K562 (cell line): ENCODE data around the gene GMDS. TPM values are rescaled to one million over a fixed set of nuclear protein-coding genes. Genes with fewer than 3 reads are reported as not detected.

Experiments
- ATAC-seq: fragments of 200-7000 bp; cut with Tn5 transposase; 3 replicates; pipeline ENCODE4 v1.9.1; 2020; ENCODE audit warnings: moderate library complexity
- BruUV-seq: library from RNA; stranded (reverse); fragments of 400-500 nt; replicated peaks from 2 replicates; lab custom pipeline; 2021; lab: Mats Ljungman, UMichigan
- CTCF ChIA-PET: fragments of 300-600 bp; formaldehyde crosslinking; extraction: SDS; loops from one replicate; lab custom pipeline; 2021; ENCODE audit warnings: low intra/inter-chr PET ratio; lab: Yijun Ruan, JAX
- POLR2A ChIA-PET: fragments of 300-600, 350-650 bp; sonication (Branson Sonifier 250); formaldehyde crosslinking; extraction: SDS; loops from one replicate; lab custom pipeline; 2021; ENCODE audit warnings: antibody characterized with exemption, inconsistent platforms; lab: Yijun Ruan, JAX
- DNase-seq, 4 experiments: peaks; one replicate each; pipeline versions ENCODE4 v3.0.0 to v3.0.0-alpha.2; 2011 to 2018; ENCODE audit warnings: low spot score in 3 of 4, mixed read lengths in 3 of 4; ENCODE audit errors: extremely low read depth in 1 of 4
- FAIRE-seq: peaks from 2 replicates; lab custom pipeline; 2011; peaks lifted over from hg19 to GRCh38; lab: Jason Lieb, UNC
- H2AFZ ChIP-seq: 2 replicates; pipeline ENCODE4 v1.6.0; 2011; ENCODE audit warnings: low read depth, low read length, control low read depth, inconsistent platforms
- H3K27ac ChIP-seq: fragments of 200-600 bp; 3 replicates; pipeline ENCODE4 v1.8.0; 2011; ENCODE audit warnings: low read depth, mild to moderate bottlenecking, control low read depth, inconsistent platforms, low read length, moderate library complexity, mixed read lengths; ENCODE audit errors: extremely low read depth
- H3K27me3 ChIP-seq, 2 experiments: fragments of 300-600 bp in 1 of 2; 2 replicates in 1 of 2; 3 replicates in 1 of 2; pipeline versions ENCODE4 v1.6.0 to v1.8.0; 2011; ENCODE audit warnings: inconsistent platforms in 2 of 2, low read length in 2 of 2, mild to moderate bottlenecking in 1 of 2, mixed read lengths in 1 of 2, moderate library complexity in 1 of 2; ENCODE audit not compliant: control insufficient read depth in 2 of 2, insufficient read depth in 2 of 2
- H3K36me3 ChIP-seq: fragments of 300-600 bp; 3 replicates; pipeline ENCODE4 v1.8.0; 2011; ENCODE audit warnings: mild to moderate bottlenecking, low read length, inconsistent platforms; ENCODE audit not compliant: control insufficient read depth, insufficient read depth
- H3K4me1 ChIP-seq, 2 experiments: fragments of 200-600 bp in 1 of 2; replicated peaks in 1 of 2; 2 replicates in 1 of 2; 3 replicates in 1 of 2; pipeline versions ENCODE4 v1.5.1 to v1.8.0; 2011; ENCODE audit warnings: inconsistent platforms in 2 of 2, low read length in 2 of 2, mild to moderate bottlenecking in 1 of 2, mixed read lengths in 1 of 2, moderate library complexity in 1 of 2; ENCODE audit not compliant: control insufficient read depth in 2 of 2, insufficient read depth in 2 of 2
- H3K4me2 ChIP-seq: 2 replicates; pipeline ENCODE4 v1.6.1; 2011; ENCODE audit warnings: low read length, control low read depth, inconsistent platforms, mixed read lengths; ENCODE audit not compliant: insufficient read depth
- H3K4me3 ChIP-seq: fragments of 200-600 bp; sonication (generic), shearing (Covaris generic); 2 replicates; pipeline ENCODE4 v1.5.1; 2016; ENCODE audit warnings: control low read depth, inconsistent platforms
- H3K79me2 ChIP-seq: fragments of 200-600 bp; 3 replicates; pipeline ENCODE4 v1.8.0; 2011; ENCODE audit warnings: low read length, inconsistent platforms; ENCODE audit not compliant: control insufficient read depth, insufficient read depth
- H3K9ac ChIP-seq, 2 experiments: 2 replicates each; pipeline versions ENCODE4 v1.6.0 to v1.6.1; 2011; ENCODE audit warnings: low read depth in 2 of 2, low read length in 2 of 2, control low read depth in 1 of 2, inconsistent platforms in 1 of 2, mild to moderate bottlenecking in 1 of 2, mixed read lengths in 1 of 2; ENCODE audit not compliant: insufficient read depth in 1 of 2
- H3K9me1 ChIP-seq: one replicate; pipeline ENCODE4 v1.6.0; 2011; ENCODE audit warnings: inconsistent platforms, mild to moderate bottlenecking, low read length, moderate library complexity; ENCODE audit not compliant: control insufficient read depth, insufficient read depth
- H3K9me3 ChIP-seq: replicated peaks from 2 replicates; pipeline ENCODE4 v1.5.1; 2011; ENCODE audit warnings: low read depth, low read length, inconsistent platforms; ENCODE audit not compliant: control insufficient read depth, insufficient read depth
- H4K20me1 ChIP-seq: replicated peaks from 2 replicates; pipeline ENCODE4 v1.6.1; 2011; ENCODE audit warnings: low read length, inconsistent platforms, mixed read lengths; ENCODE audit not compliant: control insufficient read depth, insufficient read depth
- IFI16 ChIP-seq: fragments of 250-450 bp; sonication (Bioruptor Pico); IDR thresholded peaks from 2 replicates; pipeline ENCODE4 v2.1.2; 2022; ENCODE audit warnings: mild to moderate bottlenecking, inconsistent platforms
- JUNB ChIP-seq: fragments of 450-650 bp; formaldehyde crosslinking; conservative IDR thresholded peaks from 2 replicates; pipeline ENCODE4 v1.4.0; 2020; ENCODE audit warnings: mild to moderate bottlenecking
- KLF13 ChIP-seq: fragments of 450-650 bp; IDR thresholded peaks from 2 replicates; pipeline ENCODE4 v1.6.1; 2016; ENCODE audit warnings: missing genetic modification characterization, low read depth, mild to moderate bottlenecking, missing compliant biosample characterization, moderate library complexity, borderline replicate concordance
- LEF1 ChIP-seq: fragments of 450-650 bp; IDR thresholded peaks from 2 replicates; pipeline ENCODE4 v1.6.1; 2016; ENCODE audit warnings: mild to moderate bottlenecking
- SAP30 ChIP-seq: fragments of 200-600 bp; sonication (generic); IDR thresholded peaks from 2 replicates; pipeline ENCODE4 v1.6.1; 2012; ENCODE audit warnings: borderline replicate concordance, low read depth, mild to moderate bottlenecking, moderate library complexity, low read length, control low read depth, inconsistent platforms; ENCODE audit not compliant: insufficient read depth, poor library complexity, severe bottlenecking
- SIX5 ChIP-seq, 2 experiments: IDR thresholded peaks; 2 replicates each; pipeline ENCODE4 v1.6.1; 2011; ENCODE audit warnings: low read length in 2 of 2, borderline replicate concordance in 1 of 2, low read depth in 1 of 2, mild to moderate bottlenecking in 1 of 2, moderate library complexity in 1 of 2; ENCODE audit not compliant: insufficient read depth in 1 of 2
- WGBS: fragments of 100-300 bp; shearing (Covaris generic); methylation state at CpG from one replicate; pipeline ENCODE4 v1.1.6; 2016; ENCODE audit warnings: low coverage, mixed read lengths; ENCODE audit not compliant: insufficient coverage; ENCODE audit errors: missing lambda C conversion rate; 5-methylcytosine and 5-hydroxymethylcytosine counted together
- in situ Hi-C: fragments of 300-500 bp; cut with MboI; formaldehyde crosslinking; loops from 4 replicates; pipeline ENCODE4 v1.15.0; 2018; ENCODE audit warnings: inconsistent platforms, mixed read lengths
- intact Hi-C: fragments of 100-400 bp; cut with micrococcal nuclease; formaldehyde crosslinking; loops from 2 replicates; pipeline ENCODE4 v1.14.2; 2022
- polyA plus RNA-seq, 8 experiments: library from polyadenylated mRNA; depleted of rRNA in 4 of 8; stranded (reverse) in 5 of 8; unstranded in 3 of 8; fragments of >200 nt; fragmentation: Nextera tagmentation in 2 of 8; fragmentation: Illumina TruSeq in 1 of 8; extraction: Ambion mirVana in 2 of 8; extraction: Trizol in 1 of 8; gene quantifications; 2 replicates each; pipeline versions ENCODE4 v1.2.1 to v1.2.3, GENCODE V29; 2011 to 2014; ENCODE audit warnings: inconsistent platforms in 1 of 8, missing spikeins in 1 of 8
- total RNA-seq, 7 experiments: library from RNA; depleted of rRNA in 6 of 7; stranded (reverse); fragments of >200 nt in 6 of 7; fragmentation: Illumina TruSeq in 2 of 7; extraction: Trizol in 2 of 7; gene quantifications; 2 replicates each; pipeline versions ENCODE4 v1.2.1 to v1.2.3, GENCODE V29; 2011 to 2021; ENCODE audit warnings: low replicate concordance in 1 of 7
- TF ChIP-seq, protein P1 (sequence below), 2 experiments: IDR thresholded peaks in 1 of 2; conservative IDR thresholded peaks in 1 of 2; 2 replicates each; pipeline ENCODE4 v1.6.1; 2016; ENCODE audit warnings: low read depth in 2 of 2, mild to moderate bottlenecking in 1 of 2, missing compliant biosample characterization in 1 of 2, missing genetic modification characterization in 1 of 2, moderate library complexity in 1 of 2
- TF ChIP-seq, protein P2 (sequence below): sonication (generic); formaldehyde crosslinking; IDR thresholded peaks from 2 replicates; pipeline ENCODE4 v1.8.0; 2023; ENCODE audit warnings: missing genetic modification reagents, mild to moderate bottlenecking, borderline replicate concordance

GMDS gene
- total and polyA plus RNA-seq, 9 of the 15 experiments (the other 6 are each of a cell fraction or from before 2014, with no cell fraction given), result 0.48 to 31.8 (median 13.4) TPM

DNA sequence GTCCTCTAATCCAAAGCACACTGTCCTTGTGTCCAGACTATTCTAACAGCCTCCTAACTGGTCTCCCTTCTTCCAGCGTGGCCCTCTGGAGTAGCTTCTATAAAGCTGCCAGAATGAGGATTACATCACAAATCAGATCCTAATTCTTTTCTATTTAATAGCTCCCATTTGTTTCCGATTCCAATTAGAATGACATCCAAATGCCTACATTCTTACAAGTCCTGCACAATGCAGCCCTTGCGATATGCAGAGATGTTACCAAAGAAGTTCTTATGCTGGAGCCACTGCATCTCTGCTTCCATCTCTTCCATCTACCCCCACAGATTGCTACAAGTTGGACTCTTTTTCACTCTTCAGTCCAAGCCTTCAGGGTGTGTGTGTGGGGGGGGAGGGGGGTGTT is 40.0 kb downstream of the GMDS start:
- no peaks in the 10 kb centered on the region for H3K79me2 ChIP-seq

More for the DNA sequence above, 40.0 kb downstream of the GMDS start:
- Histone ChIP-seq H3K9me3 (no peaks in the 10 kb centered on the region), H3K36me3 (no peaks in the 10 kb centered on the region), H3K27me3 (peaks cover 4 to 10% of the 10 kb centered on the region in 2 experiments; a peak in 4 of 5 replicates), H3K4me1 (no peaks in the 10 kb centered on the region), H3K9me1 (no peaks in the 10 kb centered on the region), H3K27ac (no peak overlapping the region), H2AFZ (no peak overlapping the region), H3K9ac (no peak overlapping the region), H3K4me2 (no peak overlapping the region), H3K4me3 (no peak overlapping the region), H4K20me1 (peaks cover 8% of the 10 kb centered on the region)
- POLR2A ChIA-PET, result no interaction called here
- intact Hi-C loops (loop anchor here (5.0 to 10.0 kb wide), 2 partner anchors 242 to 429 kb away; no protein-coding TSS in a partner anchor), in situ Hi-C loops (no loop called here)
- BruUV-seq, result no TSS peak
- WGBS, result 18% methylated on average over 3 of the region's 3 CpGs
- FAIRE-seq (no peak), DNase-seq (no peak), ATAC-seq (no peak)
- TF ChIP-seq, protein P1, sequence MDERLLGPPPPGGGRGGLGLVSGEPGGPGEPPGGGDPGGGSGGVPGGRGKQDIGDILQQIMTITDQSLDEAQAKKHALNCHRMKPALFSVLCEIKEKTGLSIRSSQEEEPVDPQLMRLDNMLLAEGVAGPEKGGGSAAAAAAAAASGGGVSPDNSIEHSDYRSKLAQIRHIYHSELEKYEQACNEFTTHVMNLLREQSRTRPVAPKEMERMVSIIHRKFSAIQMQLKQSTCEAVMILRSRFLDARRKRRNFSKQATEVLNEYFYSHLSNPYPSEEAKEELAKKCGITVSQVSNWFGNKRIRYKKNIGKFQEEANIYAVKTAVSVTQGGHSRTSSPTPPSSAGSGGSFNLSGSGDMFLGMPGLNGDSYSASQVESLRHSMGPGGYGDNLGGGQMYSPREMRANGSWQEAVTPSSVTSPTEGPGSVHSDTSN (CRISPR knock-in tag; IDR thresholded peaks at IDR 0.05; ENCODE audit: low read depth), result no peak
- TF ChIP-seq, protein P1 (tag; conservative IDR thresholded peaks at IDR 0.05; ENCODE audit: low read depth), result no peak
- TF ChIP-seq, protein P2, sequence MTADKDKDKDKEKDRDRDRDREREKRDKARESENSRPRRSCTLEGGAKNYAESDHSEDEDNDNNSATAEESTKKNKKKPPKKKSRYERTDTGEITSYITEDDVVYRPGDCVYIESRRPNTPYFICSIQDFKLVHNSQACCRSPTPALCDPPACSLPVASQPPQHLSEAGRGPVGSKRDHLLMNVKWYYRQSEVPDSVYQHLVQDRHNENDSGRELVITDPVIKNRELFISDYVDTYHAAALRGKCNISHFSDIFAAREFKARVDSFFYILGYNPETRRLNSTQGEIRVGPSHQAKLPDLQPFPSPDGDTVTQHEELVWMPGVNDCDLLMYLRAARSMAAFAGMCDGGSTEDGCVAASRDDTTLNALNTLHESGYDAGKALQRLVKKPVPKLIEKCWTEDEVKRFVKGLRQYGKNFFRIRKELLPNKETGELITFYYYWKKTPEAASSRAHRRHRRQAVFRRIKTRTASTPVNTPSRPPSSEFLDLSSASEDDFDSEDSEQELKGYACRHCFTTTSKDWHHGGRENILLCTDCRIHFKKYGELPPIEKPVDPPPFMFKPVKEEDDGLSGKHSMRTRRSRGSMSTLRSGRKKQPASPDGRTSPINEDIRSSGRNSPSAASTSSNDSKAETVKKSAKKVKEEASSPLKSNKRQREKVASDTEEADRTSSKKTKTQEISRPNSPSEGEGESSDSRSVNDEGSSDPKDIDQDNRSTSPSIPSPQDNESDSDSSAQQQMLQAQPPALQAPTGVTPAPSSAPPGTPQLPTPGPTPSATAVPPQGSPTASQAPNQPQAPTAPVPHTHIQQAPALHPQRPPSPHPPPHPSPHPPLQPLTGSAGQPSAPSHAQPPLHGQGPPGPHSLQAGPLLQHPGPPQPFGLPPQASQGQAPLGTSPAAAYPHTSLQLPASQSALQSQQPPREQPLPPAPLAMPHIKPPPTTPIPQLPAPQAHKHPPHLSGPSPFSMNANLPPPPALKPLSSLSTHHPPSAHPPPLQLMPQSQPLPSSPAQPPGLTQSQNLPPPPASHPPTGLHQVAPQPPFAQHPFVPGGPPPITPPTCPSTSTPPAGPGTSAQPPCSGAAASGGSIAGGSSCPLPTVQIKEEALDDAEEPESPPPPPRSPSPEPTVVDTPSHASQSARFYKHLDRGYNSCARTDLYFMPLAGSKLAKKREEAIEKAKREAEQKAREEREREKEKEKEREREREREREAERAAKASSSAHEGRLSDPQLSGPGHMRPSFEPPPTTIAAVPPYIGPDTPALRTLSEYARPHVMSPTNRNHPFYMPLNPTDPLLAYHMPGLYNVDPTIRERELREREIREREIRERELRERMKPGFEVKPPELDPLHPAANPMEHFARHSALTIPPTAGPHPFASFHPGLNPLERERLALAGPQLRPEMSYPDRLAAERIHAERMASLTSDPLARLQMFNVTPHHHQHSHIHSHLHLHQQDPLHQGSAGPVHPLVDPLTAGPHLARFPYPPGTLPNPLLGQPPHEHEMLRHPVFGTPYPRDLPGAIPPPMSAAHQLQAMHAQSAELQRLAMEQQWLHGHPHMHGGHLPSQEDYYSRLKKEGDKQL (CRISPR knock-in tag), result no peak
- no peak for TF ChIP-seq SAP30
- TF ChIP-seq LEF1, result no peak
- TF ChIP-seq KLF13 (tag), result no peak
- TF ChIP-seq SIX5 (IDR thresholded peaks at IDR 0.05; ENCODE audit: borderline replicate concordance in 1 of 2, insufficient read depth in 1 of 2, low read depth in 1 of 2, low read length in 2 of 2), result no peak
- no peak for TF ChIP-seq JUNB
- TF ChIP-seq IFI16 (CRISPR knock-in tag), result no peak
- CTCF ChIA-PET, result no interaction called here
